ENCODE results near the gene PSMD13.

Gene PSMD13

GRCh38 chr11:290621-291231 lies 54.0 kb downstream of the PSMD13 start:
- DNase-seq: no peak

- no peak for DNase-seq
Measured at GRCh38 chr11:291281-292210, 54.8 kb downstream of the PSMD13 start.

GRCh38 chr11:292211-293121 lies 55.7 kb downstream of the PSMD13 start:
- DNase-seq: no peak

DNA sequence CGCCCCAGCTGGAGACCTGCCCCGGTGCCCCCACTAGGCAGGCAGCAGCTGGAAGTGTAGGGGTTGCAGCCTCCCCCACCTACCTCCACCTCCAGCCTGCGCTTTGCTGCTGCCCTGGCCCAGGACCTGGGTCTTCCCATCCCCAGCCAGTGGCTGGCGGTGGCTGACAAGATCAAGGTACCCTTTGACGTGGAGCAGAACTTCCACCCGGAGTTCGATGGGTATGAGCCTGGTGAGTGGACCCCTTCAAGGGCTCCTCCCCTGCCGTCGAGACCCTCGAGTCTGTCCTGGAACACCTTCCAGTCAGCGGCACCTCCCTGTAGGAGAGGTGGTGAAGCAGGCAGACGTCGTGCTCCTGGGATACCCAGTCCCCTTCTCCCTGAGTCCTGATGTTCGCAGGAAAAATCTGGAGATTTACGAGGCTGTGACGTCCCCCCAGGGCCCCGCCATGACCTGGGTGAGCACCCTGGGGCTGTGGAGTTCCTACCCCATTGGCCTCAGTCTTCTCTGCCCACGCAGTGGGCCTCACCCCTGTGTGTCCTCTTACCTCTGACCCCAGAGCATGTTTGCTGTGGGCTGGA lies 56.6 kb downstream of the PSMD13 start:
- DNase-seq: no peak

DNA sequence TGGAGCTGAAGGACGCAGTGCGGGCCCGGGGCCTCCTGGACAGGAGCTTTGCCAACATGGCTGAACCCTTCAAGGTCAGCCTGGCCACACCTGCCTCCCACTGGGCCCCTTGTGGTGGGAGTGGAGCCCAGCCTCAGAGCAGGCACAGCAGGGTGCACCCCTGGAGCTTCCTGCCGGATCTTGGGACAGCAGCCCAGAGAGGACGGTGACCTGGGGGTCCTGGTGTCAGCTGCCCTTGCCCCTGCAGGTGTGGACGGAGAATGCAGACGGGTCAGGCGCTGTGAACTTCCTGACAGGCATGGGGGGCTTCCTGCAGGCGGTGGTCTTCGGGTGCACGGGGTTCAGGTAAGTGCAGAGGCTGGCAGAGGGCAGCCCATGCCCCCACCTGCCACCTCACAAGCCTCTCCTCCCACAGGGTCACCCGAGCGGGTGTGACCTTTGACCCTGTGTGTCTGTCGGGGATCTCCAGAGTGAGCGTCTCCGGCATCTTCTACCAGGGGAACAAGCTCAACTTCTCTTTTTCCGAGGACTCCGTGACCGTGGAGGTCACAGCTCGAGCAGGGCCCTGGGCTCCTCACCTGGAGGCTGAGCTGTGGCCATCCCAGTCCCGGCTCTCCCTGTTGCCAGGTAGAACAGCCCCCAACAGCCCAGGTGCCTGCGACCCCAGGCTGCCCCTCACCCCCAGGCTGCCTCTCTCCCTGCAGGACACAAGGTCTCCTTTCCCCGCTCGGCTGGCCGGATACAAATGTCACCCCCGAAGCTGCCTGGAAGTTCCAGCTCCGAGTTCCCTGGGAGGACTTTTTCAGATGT lies 57.3 kb downstream of the PSMD13 start:
- DNase-seq: no peak

DNA sequence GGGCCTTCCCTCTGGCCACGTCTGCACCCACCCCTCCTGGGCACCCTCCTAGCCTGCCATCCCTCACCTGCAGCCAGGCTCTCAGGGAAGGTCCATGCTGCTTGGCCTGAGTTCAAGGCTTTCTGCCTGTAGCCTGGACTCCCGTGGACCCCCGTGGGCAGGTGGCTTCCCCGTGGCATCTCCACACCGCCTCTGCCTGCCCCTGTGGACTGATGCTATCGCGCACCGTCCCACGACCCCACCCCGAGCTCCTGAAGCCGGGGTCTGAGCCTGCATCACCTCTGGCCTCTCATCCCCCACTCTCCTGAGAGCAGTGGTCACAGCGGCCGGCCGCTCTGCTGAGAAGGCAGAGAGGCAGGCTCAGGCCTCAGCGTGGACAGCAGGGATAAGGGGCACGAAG lies 58.0 kb downstream of the PSMD13 start:
- DNase-seq: no peak

GRCh38 chr11:295351-296170 lies 58.8 kb downstream of the PSMD13 start:
- no peak for DNase-seq

GRCh38 chr11:296171-297050 lies 59.6 kb downstream of the PSMD13 start:
- no peak for DNase-seq

DNA sequence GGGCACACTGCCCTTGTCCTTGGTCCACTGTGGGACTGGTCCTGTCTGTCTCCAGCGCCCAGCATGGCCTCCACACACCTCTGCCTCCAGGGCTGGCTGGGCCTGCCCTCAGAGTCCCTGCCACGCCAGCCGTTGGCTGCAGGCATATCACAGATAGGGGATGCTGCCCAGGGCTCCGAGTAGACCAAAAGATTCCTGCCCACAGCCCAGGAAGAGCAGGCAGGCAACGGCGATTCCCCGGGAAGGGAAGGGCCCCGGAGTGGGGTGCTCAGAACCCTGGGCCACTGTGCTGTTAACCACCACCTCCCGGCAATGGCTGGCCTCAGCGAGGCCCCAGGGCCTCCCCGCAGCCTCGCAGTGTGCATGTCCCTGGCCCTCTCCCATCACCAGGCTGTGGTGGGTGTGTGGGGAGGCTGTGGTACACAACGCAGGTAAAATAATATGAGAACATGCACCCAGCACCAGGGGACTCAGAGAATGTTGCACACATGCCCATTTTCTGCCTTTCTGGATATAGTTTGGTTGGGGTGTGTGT lies 60.3 kb downstream of the PSMD13 start:
- no peak for DNase-seq

- no peak for DNase-seq
Measured at GRCh38 chr11:297586-298405, 61.0 kb downstream of the PSMD13 start.

GRCh38 chr11:298406-299065 lies 61.8 kb downstream of the PSMD13 start:
- DNase-seq: no peak

GRCh38 chr11:299081-299891 lies 62.5 kb downstream of the PSMD13 start, which contains the start of gene IFITM5:
Gene IFITM5 (minus strand): TSS chr11:299526. CDS start chr11:299490, 36 bp downstream.
- no peak for DNase-seq

- DNase-seq: no peak
Measured at GRCh38 chr11:299951-300735, 63.4 kb downstream of the PSMD13 start.

Data from activated CD4-positive, alpha-beta T cell treated with anti-CD3 and anti-CD28 coated beads, Interleukin-2, amount 50 U/mL, for 16 hours (primary cell).